HCT116 (cell line): ENCODE data around the gene RSRC1. TPM values are rescaled to one million over a fixed set of nuclear protein-coding genes. Genes with fewer than 3 reads are reported as not detected.

Experiments
- ATAC-seq: fragments of 200-7000 bp; cut with Tn5 transposase; 2 replicates; pipeline ENCODE4 v1.9.1; 2020; ENCODE audit warnings: mild to moderate bottlenecking, moderate library complexity
- BruUV-seq: library from RNA; stranded (reverse); fragments of 400-500 nt; replicated peaks from 2 replicates; lab custom pipeline; 2021; lab: Mats Ljungman, UMichigan
- CTCF ChIA-PET: fragments of 300-600 bp; sonication (Branson Sonifier 250); formaldehyde crosslinking; loops from one replicate; lab custom pipeline; 2021; ENCODE audit warnings: antibody characterized with exemption; lab: Charles Lee
- POLR2A ChIA-PET: fragments of 300-600, 350-600 bp; sonication (Branson Sonifier 250); formaldehyde crosslinking; loops from one replicate; lab custom pipeline; 2021; ENCODE audit warnings: antibody characterized with exemption; lab: Charles Lee
- RAD21 ChIA-PET, 2 experiments: fragments of 300-600 bp; sonication (Branson Sonifier 250); formaldehyde crosslinking; loops; one replicate each; lab custom pipeline; 2023; ENCODE audit warnings: low total read pairs in 2 of 2; ENCODE audit not compliant: uncharacterized antibody in 2 of 2, unreplicated experiment in 2 of 2, low non-redundant PET in 1 of 2; lab: Charles Lee
- DNase-seq: peaks from one replicate; pipeline ENCODE4 v3.0.0-alpha.2; 2010; ENCODE audit warnings: low read depth, low spot score
- H2AFZ ChIP-seq: fragments of 200-600 bp; shearing (Covaris generic), sonication (generic); 2 replicates; pipeline ENCODE4 v1.6.1; 2017; ENCODE audit warnings: low read depth, mixed run types, mixed read lengths, antibody characterized with exemption, low read length; ENCODE audit not compliant: poor library complexity, severe bottlenecking
- H3K27ac ChIP-seq: 2 replicates; pipeline ENCODE4 v1.5.1; 2012; ENCODE audit warnings: low read depth, low read length
- H3K27me3 ChIP-seq: fragments of 200-600 bp; sonication (generic); 2 replicates; pipeline ENCODE4 v1.6.1; 2016; ENCODE audit warnings: mixed run types, low read length, mixed read lengths; ENCODE audit not compliant: insufficient read depth
- H3K36me3 ChIP-seq, 2 experiments: fragments of 200-500 bp in 1 of 2; fragments of 200-600 bp in 1 of 2; sonication (Bioruptor generic) in 1 of 2; sonication (generic) in 1 of 2; 2 replicates each; pipeline versions ENCODE4 v1.5.1 to v1.6.1; 2014 to 2016; ENCODE audit warnings: low read length in 2 of 2, inconsistent platforms in 1 of 2, mixed read lengths in 1 of 2, mixed run types in 1 of 2; ENCODE audit not compliant: insufficient read depth in 2 of 2, control insufficient read depth in 1 of 2
- H3K4me1 ChIP-seq, 2 experiments: fragments of 200-600 bp in 1 of 2; sonication (generic) in 1 of 2; 2 replicates each; pipeline versions ENCODE4 v1.5.1 to v1.6.1; 2012 to 2017; ENCODE audit warnings: low read length in 2 of 2, inconsistent platforms in 1 of 2, mild to moderate bottlenecking in 1 of 2, mixed read lengths in 1 of 2, mixed run types in 1 of 2, moderate library complexity in 1 of 2; ENCODE audit not compliant: insufficient read depth in 2 of 2, control insufficient read depth in 1 of 2
- H3K4me2 ChIP-seq: fragments of 200-600 bp; sonication (generic); 2 replicates; pipeline ENCODE4 v1.6.1; 2017; ENCODE audit warnings: mixed run types, low read length, mixed read lengths
- H3K4me3 ChIP-seq, 2 experiments: fragments of 200-600 bp in 1 of 2; sonication (generic) in 1 of 2; replicated peaks in 1 of 2; 2 replicates each; pipeline ENCODE4 v1.5.1; 2011 to 2016; ENCODE audit warnings: low read length in 2 of 2, control low read depth in 1 of 2, low read depth in 1 of 2, mild to moderate bottlenecking in 1 of 2, mixed read lengths in 1 of 2, mixed run types in 1 of 2
- H3K79me2 ChIP-seq: fragments of 200-600 bp; sonication (generic); 2 replicates; pipeline ENCODE4 v1.6.1; 2017; ENCODE audit warnings: mild to moderate bottlenecking, mixed run types, low read length, moderate library complexity, mixed read lengths; ENCODE audit not compliant: insufficient read depth
- H3K9ac ChIP-seq: fragments of 200-600 bp; sonication (generic); 2 replicates; pipeline ENCODE4 v1.6.1; 2016; ENCODE audit warnings: low read length, mixed read lengths
- H3K9me2 ChIP-seq: fragments of 200-600 bp; sonication (generic), shearing (Covaris generic); 2 replicates; pipeline ENCODE4 v1.6.1; 2017; ENCODE audit warnings: mixed run types, mild to moderate bottlenecking, moderate library complexity; ENCODE audit not compliant: insufficient read depth
- H3K9me3 ChIP-seq, 2 experiments: fragments of 200-500 bp in 1 of 2; fragments of 200-600 bp in 1 of 2; sonication (Bioruptor generic) in 1 of 2; sonication (generic) in 1 of 2; 2 replicates each; pipeline ENCODE4 v1.6.1; 2014 to 2017; ENCODE audit warnings: low read length in 2 of 2, mixed read lengths in 2 of 2, inconsistent platforms in 1 of 2, low read depth in 1 of 2, mild to moderate bottlenecking in 1 of 2, mixed run types in 1 of 2, moderate library complexity in 1 of 2; ENCODE audit not compliant: control insufficient read depth in 1 of 2, insufficient read depth in 1 of 2
- H4K20me1 ChIP-seq: fragments of 200-600 bp; sonication (generic), shearing (Covaris generic); 2 replicates; pipeline ENCODE4 v1.6.1; 2017; ENCODE audit warnings: mixed run types, mild to moderate bottlenecking, moderate library complexity; ENCODE audit not compliant: insufficient read depth
- CBX3 ChIP-seq: IDR thresholded peaks from 2 replicates; pipeline ENCODE4 v1.6.1; 2012; ENCODE audit warnings: low read depth
- CEBPB ChIP-seq: IDR thresholded peaks from 2 replicates; pipeline ENCODE4 v1.6.1; 2012; ENCODE audit warnings: low read depth
- EGR1 ChIP-seq: IDR thresholded peaks from 2 replicates; pipeline ENCODE4 v1.6.1; 2012; ENCODE audit warnings: low read depth
- ELF1 ChIP-seq: IDR thresholded peaks from 2 replicates; pipeline ENCODE4 v1.6.1; 2012; ENCODE audit warnings: low read depth, borderline replicate concordance
- EZH2phosphoT487 ChIP-seq: fragments of 200-600 bp; IDR thresholded peaks from 2 replicates; pipeline ENCODE4 v1.6.1; 2018; ENCODE audit warnings: antibody characterized with exemption, borderline replicate concordance
- FOSL1 ChIP-seq: IDR thresholded peaks from 2 replicates; pipeline ENCODE4 v1.6.1; 2012; ENCODE audit warnings: low read depth
- JUND ChIP-seq: IDR thresholded peaks from 2 replicates; pipeline ENCODE4 v1.6.1; 2012
- MAX ChIP-seq: IDR thresholded peaks from 2 replicates; pipeline ENCODE4 v1.6.1; 2012
- POLR2A ChIP-seq: IDR thresholded peaks from 2 replicates; pipeline ENCODE4 v1.7.0; 2011; ENCODE audit warnings: borderline replicate concordance; ENCODE audit not compliant: insufficient read depth, insufficient read length; ENCODE audit errors: extremely low read depth
- POLR2AphosphoS5 ChIP-seq: IDR thresholded peaks from 2 replicates; pipeline ENCODE4 v1.6.1; 2011; ENCODE audit warnings: mild to moderate bottlenecking, low read depth, low read length, moderate library complexity
- RAD21 ChIP-seq: IDR thresholded peaks from 2 replicates; pipeline ENCODE4 v1.6.1; 2012; ENCODE audit warnings: low read depth, mild to moderate bottlenecking
- SIN3A ChIP-seq: IDR thresholded peaks from 2 replicates; pipeline ENCODE4 v1.6.1; 2012; ENCODE audit warnings: low read depth
- YY1 ChIP-seq: IDR thresholded peaks from 2 replicates; pipeline ENCODE4 v1.6.1; 2011; ENCODE audit warnings: low read length, low read depth, moderate library complexity, mild to moderate bottlenecking; ENCODE audit not compliant: insufficient replicate concordance; ENCODE audit errors: extremely low read depth
- ZNF274 ChIP-seq: fragments of 200-500 bp; sonication (Bioruptor generic); IDR thresholded peaks from 2 replicates; pipeline ENCODE4 v1.6.1; 2014; ENCODE audit warnings: mild to moderate bottlenecking, low read depth, low read length, inconsistent platforms
- intact Hi-C: fragments of 100-400 bp; cut with micrococcal nuclease; formaldehyde crosslinking; loops from 2 replicates; pipeline ENCODE4 v1.10.0; 2022
- total RNA-seq: library from RNA; stranded (reverse); gene quantifications from one replicate; pipeline ENCODE4 v1.2.1, GENCODE V29; 2021; ENCODE audit not compliant: unreplicated experiment
- TF ChIP-seq, protein P1 (sequence below), 3 experiments: fragments of 200-600 bp in 1 of 3; sonication (generic) in 1 of 3; IDR thresholded peaks in 2 of 3; conservative IDR thresholded peaks in 1 of 3; 2 replicates each; pipeline ENCODE4 v1.5.1; 2012 to 2017; ENCODE audit warnings: low read depth in 2 of 3, low read length in 2 of 3, antibody characterized with exemption in 1 of 3, borderline replicate concordance in 1 of 3, control low read depth in 1 of 3, mild to moderate bottlenecking in 1 of 3, mixed read lengths in 1 of 3, mixed run types in 1 of 3, moderate library complexity in 1 of 3; ENCODE audit not compliant: insufficient read depth in 1 of 3

Gene RSRC1
- total RNA-seq, 1 experiment from 2014 or later, result 37.1 TPM

DNA sequence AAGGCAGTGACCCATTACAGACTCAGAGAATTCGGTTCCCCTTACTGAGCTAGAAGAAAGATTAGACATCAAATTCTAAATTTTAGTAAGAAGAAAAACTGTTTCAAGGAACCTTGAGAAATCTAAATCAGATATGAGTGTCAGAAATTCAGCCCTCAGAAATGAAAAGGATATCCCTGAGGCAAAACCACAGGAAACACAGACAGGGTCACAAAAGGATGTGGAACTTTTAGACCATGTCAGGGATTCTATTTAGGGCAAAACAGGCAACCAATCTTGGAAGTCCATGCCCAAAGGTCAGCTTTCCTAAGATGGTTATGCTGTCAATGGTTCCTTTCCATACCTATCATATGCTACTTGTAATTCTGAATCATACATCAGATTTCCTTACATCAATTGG lies 35.3 kb upstream of the RSRC1 start:
- ChIA-PET RAD21 (no interaction called here), CTCF (no interaction called here), POLR2A (no interaction called here)
- DNase-seq (no peak), ATAC-seq (no peak)
- Histone ChIP-seq H3K4me1 (no peaks in the 10 kb centered on the region), H3K27ac (no peak overlapping the region), H3K9me2 (no peaks in the 10 kb centered on the region), H3K9me3 (no peaks in the 10 kb centered on the region), H3K9ac (no peak overlapping the region), H3K79me2 (no peaks in the 10 kb centered on the region), H2AFZ (no peak overlapping the region), H3K4me3 (no peak overlapping the region), H3K36me3 (no peaks in the 10 kb centered on the region), H3K27me3 (no peaks in the 10 kb centered on the region), H3K4me2 (no peak overlapping the region), H4K20me1 (no peaks in the 10 kb centered on the region)
- no TSS peak for BruUV-seq
- no peak for TF ChIP-seq ZNF274
- TF ChIP-seq, protein P1, sequence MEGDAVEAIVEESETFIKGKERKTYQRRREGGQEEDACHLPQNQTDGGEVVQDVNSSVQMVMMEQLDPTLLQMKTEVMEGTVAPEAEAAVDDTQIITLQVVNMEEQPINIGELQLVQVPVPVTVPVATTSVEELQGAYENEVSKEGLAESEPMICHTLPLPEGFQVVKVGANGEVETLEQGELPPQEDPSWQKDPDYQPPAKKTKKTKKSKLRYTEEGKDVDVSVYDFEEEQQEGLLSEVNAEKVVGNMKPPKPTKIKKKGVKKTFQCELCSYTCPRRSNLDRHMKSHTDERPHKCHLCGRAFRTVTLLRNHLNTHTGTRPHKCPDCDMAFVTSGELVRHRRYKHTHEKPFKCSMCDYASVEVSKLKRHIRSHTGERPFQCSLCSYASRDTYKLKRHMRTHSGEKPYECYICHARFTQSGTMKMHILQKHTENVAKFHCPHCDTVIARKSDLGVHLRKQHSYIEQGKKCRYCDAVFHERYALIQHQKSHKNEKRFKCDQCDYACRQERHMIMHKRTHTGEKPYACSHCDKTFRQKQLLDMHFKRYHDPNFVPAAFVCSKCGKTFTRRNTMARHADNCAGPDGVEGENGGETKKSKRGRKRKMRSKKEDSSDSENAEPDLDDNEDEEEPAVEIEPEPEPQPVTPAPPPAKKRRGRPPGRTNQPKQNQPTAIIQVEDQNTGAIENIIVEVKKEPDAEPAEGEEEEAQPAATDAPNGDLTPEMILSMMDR (IDR thresholded peaks at IDR 0.05 in 2 of 3, conservative IDR thresholded peaks at IDR 0.05 in 1 of 3; ENCODE audit: borderline replicate concordance in 1 of 3, insufficient read depth in 1 of 3, low read depth in 2 of 3, low read length in 2 of 3), result no peak
- no peak for TF ChIP-seq MAX
- no peak for TF ChIP-seq YY1
- no peak for TF ChIP-seq EGR1
- no peak for TF ChIP-seq EZH2phosphoT487
- no peak for TF ChIP-seq FOSL1
- no peak for TF ChIP-seq CEBPB
- TF ChIP-seq SIN3A, result no peak
- TF ChIP-seq CBX3, result no peak
- no peak for TF ChIP-seq POLR2AphosphoS5
- no peak for TF ChIP-seq JUND
- no peak for TF ChIP-seq ELF1
- TF ChIP-seq RAD21, result no peak
- TF ChIP-seq POLR2A, result no peak
- intact Hi-C loops, result no loop called here
